Liver (tissue), 9 donors: ENCODE data around the gene BCL2. TPM values are rescaled to one million over a fixed set of nuclear protein-coding genes. Genes with fewer than 3 reads are reported as not detected.

ENCODE experiments used
- DNase-seq: peaks from one replicate; pipeline ENCODE4 v3.0.0-alpha.2; 2017; ENCODE audit warnings: low spot score
- H3K27ac ChIP-seq, 2 donors: one replicate each; pipeline ENCODE4 v1.7.0; 2013; ENCODE audit warnings: inconsistent platforms in 2 of 2, low read length in 2 of 2, control low read depth in 1 of 2, low read depth in 1 of 2, mild to moderate bottlenecking in 1 of 2
- H3K27me3 ChIP-seq, 4 donors: one replicate each; pipeline versions ENCODE4 v1.6.1 to v1.7.0; 2013; ENCODE audit warnings: low read length in 3 of 4, inconsistent platforms in 1 of 4, mild to moderate bottlenecking in 1 of 4, moderate library complexity in 1 of 4; ENCODE audit not compliant: control insufficient read depth in 4 of 4, insufficient read depth in 4 of 4
- H3K36me3 ChIP-seq, 4 donors: one replicate each; pipeline versions ENCODE4 v1.6.1 to v1.7.0; 2013; ENCODE audit warnings: low read length in 3 of 4, mild to moderate bottlenecking in 3 of 4, low read depth in 1 of 4, moderate library complexity in 1 of 4; ENCODE audit not compliant: control insufficient read depth in 4 of 4, insufficient read depth in 3 of 4
- H3K4me1 ChIP-seq, 4 donors: one replicate each; pipeline versions ENCODE4 v1.6.1 to v1.7.0; 2013; ENCODE audit warnings: low read length in 3 of 4, mild to moderate bottlenecking in 3 of 4, moderate library complexity in 1 of 4; ENCODE audit not compliant: control insufficient read depth in 4 of 4, insufficient read depth in 4 of 4
- H3K4me3 ChIP-seq, 3 donors: one replicate each; pipeline versions ENCODE4 v1.6.1 to v1.7.0; 2013; ENCODE audit warnings: low read length in 3 of 3, control low read depth in 1 of 3, low read depth in 1 of 3, mild to moderate bottlenecking in 1 of 3
- H3K9ac ChIP-seq, 2 donors: one replicate each; pipeline ENCODE4 v1.7.0; 2013; ENCODE audit warnings: low read length in 2 of 2, mild to moderate bottlenecking in 2 of 2, moderate library complexity in 2 of 2, control low read depth in 1 of 2, low read depth in 1 of 2
- H3K9me3 ChIP-seq, 4 donors: one replicate each; pipeline versions ENCODE4 v1.6.1 to v1.7.0; 2013; ENCODE audit warnings: low read length in 3 of 4; ENCODE audit not compliant: control insufficient read depth in 4 of 4
- EGR1 ChIP-seq, 2 donors: IDR thresholded peaks; 2 replicates each; pipeline ENCODE4 v1.6.1; 2016 to 2018; ENCODE audit warnings: antibody characterized with exemption in 2 of 2, low read depth in 2 of 2
- FOXA1 ChIP-seq: IDR thresholded peaks from 2 replicates; pipeline ENCODE4 v1.6.1; 2016; ENCODE audit warnings: antibody characterized with exemption
- FOXA2 ChIP-seq: IDR thresholded peaks from 2 replicates; pipeline ENCODE4 v1.6.1; 2016; ENCODE audit warnings: antibody characterized with exemption
- GABPA ChIP-seq, 2 donors: IDR thresholded peaks in 1 of 2; conservative IDR thresholded peaks in 1 of 2; 2 replicates each; pipeline ENCODE4 v1.6.1; 2016; ENCODE audit warnings: antibody characterized with exemption in 2 of 2, mild to moderate bottlenecking in 1 of 2, moderate library complexity in 1 of 2
- HNF4G ChIP-seq: IDR thresholded peaks from 2 replicates; pipeline ENCODE4 v1.6.1; 2016; ENCODE audit warnings: antibody characterized with exemption
- JUND ChIP-seq, 2 donors: IDR thresholded peaks; 2 replicates each; pipeline ENCODE4 v1.6.1; 2016; ENCODE audit warnings: antibody characterized with exemption in 2 of 2
- NR2F2 ChIP-seq: IDR thresholded peaks from 2 replicates; pipeline ENCODE4 v1.6.1; 2016; ENCODE audit warnings: antibody characterized with exemption
- RAD21 ChIP-seq, 2 donors: IDR thresholded peaks; 2 replicates each; pipeline ENCODE4 v1.6.1; 2016; ENCODE audit warnings: antibody characterized with exemption in 2 of 2, mild to moderate bottlenecking in 2 of 2
- RXRA ChIP-seq, 2 donors: IDR thresholded peaks; 2 replicates each; pipeline ENCODE4 v1.6.1; 2017 to 2018; ENCODE audit warnings: antibody characterized with exemption in 2 of 2, mild to moderate bottlenecking in 1 of 2
- SP1 ChIP-seq: IDR thresholded peaks from 2 replicates; pipeline ENCODE4 v1.6.1; 2018; ENCODE audit warnings: antibody characterized with exemption, mild to moderate bottlenecking
- TAF1 ChIP-seq: conservative IDR thresholded peaks from 2 replicates; pipeline ENCODE4 v1.6.1; 2016; ENCODE audit warnings: antibody characterized with exemption, mild to moderate bottlenecking
- WGBS: extraction: QIAGEN DNeasy Blood & Tissue Kit; methylation state at CpG from one replicate; pipeline ENCODE4 v1.1.7; 2013; 5-methylcytosine and 5-hydroxymethylcytosine counted together
- polyA plus RNA-seq, 2 donors: library from polyadenylated mRNA; stranded (reverse) in 1 of 2; unstranded in 1 of 2; fragments of 200-250 nt in 1 of 2; fragments of >200 nt in 1 of 2; fragmentation: Nextera tagmentation in 1 of 2; extraction: Ambion mirVana in 1 of 2; gene quantifications; one replicate each; pipeline versions ENCODE4 v1.2.1 to v1.2.3, GENCODE V29; 2013 to 2015
- total RNA-seq, 2 donors: library from RNA; depleted of rRNA; stranded (reverse); fragments of >200 nt; gene quantifications; one replicate each; pipeline ENCODE4 v1.2.3, GENCODE V29; 2014
- TF ChIP-seq, protein P1 (sequence below): fragments of 150-350 bp; IDR thresholded peaks from 2 replicates; pipeline ENCODE4 v1.5.1; 2017; ENCODE audit warnings: improper control_type of control experiment, low read depth, low read length; ENCODE audit not compliant: missing input control
- TF ChIP-seq, protein P2 (sequence below): IDR thresholded peaks from 2 replicates; pipeline ENCODE4 v1.6.1; 2016; ENCODE audit warnings: antibody characterized with exemption
- TF ChIP-seq, protein P3 (sequence below): IDR thresholded peaks from 2 replicates; pipeline ENCODE4 v1.6.1; 2016; ENCODE audit warnings: antibody characterized with exemption
- donor health status: healthy.
- donor health status: healthy.
- donor health status: healthy.
- donor health status: healthy.
- donor health status: healthy.

Gene BCL2
- total and polyA plus RNA-seq, 4 donors = 0.40 to 3.9 (median 1.4) TPM

DNA sequence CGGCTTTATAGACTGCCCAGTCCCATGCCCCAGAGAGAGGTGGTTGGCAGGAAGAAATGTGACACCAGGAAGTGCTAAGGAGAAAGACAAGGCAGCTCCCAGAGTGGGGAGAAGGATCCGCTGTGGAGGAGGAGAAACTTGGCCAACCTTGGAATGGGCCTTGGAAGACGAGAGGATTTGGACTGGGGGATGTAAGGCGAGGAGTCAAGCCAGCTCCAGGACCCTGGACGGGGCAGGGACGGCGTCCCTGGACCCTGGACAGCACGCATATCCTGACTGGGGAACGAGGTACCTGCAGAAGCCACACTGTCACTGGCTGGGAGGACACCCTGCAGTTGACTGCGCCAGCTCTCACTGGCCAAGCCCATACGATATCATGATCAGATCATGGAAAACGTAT, 153.4 kb downstream of the BCL2 start:
- Histone ChIP-seq H3K4me1 (no peaks in the 10 kb centered on the region), H3K36me3 (no peaks in the 10 kb centered on the region), H3K27ac (no peak overlapping the region), H3K9me3 (no peaks in the 10 kb centered on the region), H3K27me3 (no peaks in the 10 kb centered on the region), H3K9ac (no peak overlapping the region), H3K4me3 (no peak overlapping the region)
- DNase-seq = no peak
- 88% methylated on average over 12 of the region's 12 CpGs for WGBS
- TF ChIP-seq TAF1 (no peak), NR2F2 (no peak), RXRA (IDR thresholded peaks at IDR 0.05) (no peak), RAD21 (IDR thresholded peaks at IDR 0.05) (no peak), FOXA2 (no peak), SP1 (no peak), JUND (IDR thresholded peaks at IDR 0.05) (no peak), HNF4G (no peak), GABPA (IDR thresholded peaks at IDR 0.05 in 1 of 2, conservative IDR thresholded peaks at IDR 0.05 in 1 of 2) (no peak), FOXA1 (no peak)
- TF ChIP-seq, protein P1, sequence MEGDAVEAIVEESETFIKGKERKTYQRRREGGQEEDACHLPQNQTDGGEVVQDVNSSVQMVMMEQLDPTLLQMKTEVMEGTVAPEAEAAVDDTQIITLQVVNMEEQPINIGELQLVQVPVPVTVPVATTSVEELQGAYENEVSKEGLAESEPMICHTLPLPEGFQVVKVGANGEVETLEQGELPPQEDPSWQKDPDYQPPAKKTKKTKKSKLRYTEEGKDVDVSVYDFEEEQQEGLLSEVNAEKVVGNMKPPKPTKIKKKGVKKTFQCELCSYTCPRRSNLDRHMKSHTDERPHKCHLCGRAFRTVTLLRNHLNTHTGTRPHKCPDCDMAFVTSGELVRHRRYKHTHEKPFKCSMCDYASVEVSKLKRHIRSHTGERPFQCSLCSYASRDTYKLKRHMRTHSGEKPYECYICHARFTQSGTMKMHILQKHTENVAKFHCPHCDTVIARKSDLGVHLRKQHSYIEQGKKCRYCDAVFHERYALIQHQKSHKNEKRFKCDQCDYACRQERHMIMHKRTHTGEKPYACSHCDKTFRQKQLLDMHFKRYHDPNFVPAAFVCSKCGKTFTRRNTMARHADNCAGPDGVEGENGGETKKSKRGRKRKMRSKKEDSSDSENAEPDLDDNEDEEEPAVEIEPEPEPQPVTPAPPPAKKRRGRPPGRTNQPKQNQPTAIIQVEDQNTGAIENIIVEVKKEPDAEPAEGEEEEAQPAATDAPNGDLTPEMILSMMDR = no peak
- TF ChIP-seq, protein P2, sequence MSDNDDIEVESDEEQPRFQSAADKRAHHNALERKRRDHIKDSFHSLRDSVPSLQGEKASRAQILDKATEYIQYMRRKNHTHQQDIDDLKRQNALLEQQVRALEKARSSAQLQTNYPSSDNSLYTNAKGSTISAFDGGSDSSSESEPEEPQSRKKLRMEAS = no peak

DNA sequence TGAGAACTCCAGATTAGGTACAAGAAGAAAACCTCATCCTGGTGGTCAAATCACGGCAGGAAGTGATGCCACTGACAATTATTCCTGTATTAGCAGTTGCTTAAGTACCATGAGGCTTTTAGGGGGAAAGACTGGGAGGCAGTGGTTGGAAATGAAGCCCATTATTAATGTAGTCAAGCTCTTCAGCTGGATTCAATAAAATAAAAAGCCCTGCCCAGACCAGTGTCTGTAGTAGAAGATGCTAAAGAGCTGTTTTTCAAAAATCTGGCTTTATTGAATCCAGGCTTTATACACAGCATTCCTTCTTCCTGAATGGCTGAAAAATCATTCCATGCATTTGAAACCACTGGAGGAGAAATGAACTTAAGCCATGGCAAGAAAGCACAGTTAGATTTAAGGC, 155.2 kb downstream of the BCL2 start:
- WGBS = 87% methylated on average over 1 of the region's 1 CpG
- no peaks in the 10 kb centered on the region for H3K4me1 ChIP-seq

More for the DNA sequence above, 155.2 kb downstream of the BCL2 start:
- no peak for TF ChIP-seq FOXA2
- TF ChIP-seq GABPA (IDR thresholded peaks at IDR 0.05 in 1 of 2, conservative IDR thresholded peaks at IDR 0.05 in 1 of 2) = no peak
- TF ChIP-seq, protein P3, sequence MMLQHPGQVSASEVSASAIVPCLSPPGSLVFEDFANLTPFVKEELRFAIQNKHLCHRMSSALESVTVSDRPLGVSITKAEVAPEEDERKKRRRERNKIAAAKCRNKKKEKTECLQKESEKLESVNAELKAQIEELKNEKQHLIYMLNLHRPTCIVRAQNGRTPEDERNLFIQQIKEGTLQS = no peak
- TF ChIP-seq, protein P1 = no peak
- no peak for TF ChIP-seq EGR1 (IDR thresholded peaks at IDR 0.05; ENCODE audit: low read depth in 2 of 2)
- Histone ChIP-seq H3K9ac (no peak overlapping the region), H3K27me3 (no peaks in the 10 kb centered on the region), H3K27ac (no peak overlapping the region), H3K9me3 (no peaks in the 10 kb centered on the region), H3K4me3 (no peak overlapping the region), H3K36me3 (no peaks in the 10 kb centered on the region)
- no peak for DNase-seq
